Smooth muscle cell (in vitro differentiated cells): Measurements from ENCODE around the gene CERK. TPM values are rescaled to one million over a fixed set of nuclear protein-coding genes. Genes with fewer than 3 reads are reported as not detected.

Experiments
- DNase-seq: peaks from one replicate; lab custom pipeline; 2025; ENCODE audit not compliant: unreplicated experiment; lab: John Stamatoyannopoulos, UW
- H2AFZ ChIP-seq: fragments of 200-600 bp; sonication (generic); 2 replicates; pipeline ENCODE4 v1.6.0; 2016; ENCODE audit warnings: antibody characterized with exemption, low read depth, mild to moderate bottlenecking
- H3F3A ChIP-seq: fragments of 200-600 bp; sonication (generic); 2 replicates; pipeline ENCODE4 v1.6.0; 2017; ENCODE audit warnings: antibody characterized with exemption, low read depth
- H3K27ac ChIP-seq: fragments of 200-600 bp; sonication (generic); 2 replicates; pipeline ENCODE4 v1.5.1; 2016; ENCODE audit warnings: low read depth, mild to moderate bottlenecking
- H3K27me3 ChIP-seq: fragments of 200-600 bp; sonication (generic); 2 replicates; pipeline ENCODE4 v1.6.1; 2016; ENCODE audit warnings: low read depth, mild to moderate bottlenecking
- H3K36me3 ChIP-seq: fragments of 200-600 bp; sonication (generic); 2 replicates; pipeline ENCODE4 v1.5.1; 2016; ENCODE audit warnings: low read depth
- H3K4me1 ChIP-seq: fragments of 200-600 bp; sonication (generic); 2 replicates; pipeline ENCODE4 v1.5.1; 2016; ENCODE audit warnings: low read depth
- H3K4me2 ChIP-seq: fragments of 200-600 bp; sonication (generic); 2 replicates; pipeline ENCODE4 v1.6.0; 2016; ENCODE audit warnings: mild to moderate bottlenecking
- H3K4me3 ChIP-seq: fragments of 200-600 bp; sonication (generic); 2 replicates; pipeline ENCODE4 v1.5.1; 2016; ENCODE audit warnings: mild to moderate bottlenecking
- H3K79me2 ChIP-seq: fragments of 200-600 bp; sonication (generic); 2 replicates; pipeline ENCODE4 v1.6.0; 2016; ENCODE audit warnings: low read depth, mild to moderate bottlenecking
- H3K9ac ChIP-seq: fragments of 200-600 bp; sonication (generic); 2 replicates; pipeline ENCODE4 v1.6.0; 2016; ENCODE audit warnings: low read depth
- H3K9me3 ChIP-seq: fragments of 200-600 bp; sonication (generic); replicated peaks from 2 replicates; pipeline ENCODE4 v1.5.1; 2016; ENCODE audit warnings: low read depth
- H4K20me1 ChIP-seq: fragments of 200-600 bp; sonication (generic); 2 replicates; pipeline ENCODE4 v1.6.0; 2016; ENCODE audit warnings: low read depth
- WGBS: methylation state at CpG from one replicate; pipeline ENCODE4 v1.1.7; 2016; ENCODE audit warnings: low lambda C conversion rate; 5-methylcytosine and 5-hydroxymethylcytosine counted together
- polyA plus RNA-seq: library from polyadenylated mRNA; unstranded; fragments of >200 nt; fragmentation: Nextera tagmentation; extraction: Ambion mirVana; gene quantifications from 2 replicates; pipeline ENCODE4 v1.2.1, GENCODE V29; 2016
- total RNA-seq: library from RNA; depleted of rRNA; stranded (reverse); fragments of >200 nt; gene quantifications from 2 replicates; pipeline ENCODE4 v1.2.3, GENCODE V29; 2014
- TF ChIP-seq, protein P1 (sequence below): fragments of 200-600 bp; sonication (generic); IDR thresholded peaks from 2 replicates; pipeline ENCODE4 v1.5.1; 2017; ENCODE audit warnings: borderline replicate concordance, mild to moderate bottlenecking, antibody characterized with exemption; ENCODE audit not compliant: insufficient read depth, poor library complexity, severe bottlenecking

Gene CERK
- total and polyA plus RNA-seq, 2 experiments from 2014 or later: 25.4 to 25.6 TPM

DNA sequence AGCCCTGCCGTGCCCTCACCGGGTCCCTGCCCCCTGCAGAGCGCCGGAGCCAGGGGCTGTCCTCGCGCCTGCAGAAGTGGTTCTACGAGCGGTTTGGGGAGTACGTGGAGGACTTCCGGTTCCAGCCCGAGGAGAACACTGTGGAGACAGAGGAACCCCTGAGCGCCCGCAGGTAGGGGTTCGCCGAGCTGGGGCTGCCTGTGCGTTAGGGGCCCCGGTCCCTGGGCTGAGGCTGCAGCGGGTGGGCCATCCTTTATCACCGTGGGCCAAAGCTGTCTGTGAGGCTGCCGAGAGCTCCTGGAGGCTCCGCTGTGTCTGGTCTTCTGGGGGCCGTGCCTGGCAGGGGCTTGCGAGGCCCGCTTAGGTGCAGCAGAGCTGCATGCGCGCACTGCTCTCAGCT lies 75.1 kb downstream of the CERK start:
- Histone ChIP-seq H3K4me2 (no peak overlapping the region), H3K9me3 (no peaks in the 10 kb centered on the region), H3F3A (no peaks in the 10 kb centered on the region), H2AFZ (no peak overlapping the region), H3K79me2 (no peaks in the 10 kb centered on the region), H3K4me1 (no peaks in the 10 kb centered on the region), H3K36me3 (no peaks in the 10 kb centered on the region), H3K4me3 (no peak overlapping the region), H3K27me3 (no peaks in the 10 kb centered on the region), H3K9ac (no peak overlapping the region), H3K27ac (no peak overlapping the region), H4K20me1 (peaks cover 19% of the 10 kb centered on the region)
- 87% methylated on average over 24 of the region's 26 CpGs for WGBS
- DNase-seq: no peak
- TF ChIP-seq, protein P1, sequence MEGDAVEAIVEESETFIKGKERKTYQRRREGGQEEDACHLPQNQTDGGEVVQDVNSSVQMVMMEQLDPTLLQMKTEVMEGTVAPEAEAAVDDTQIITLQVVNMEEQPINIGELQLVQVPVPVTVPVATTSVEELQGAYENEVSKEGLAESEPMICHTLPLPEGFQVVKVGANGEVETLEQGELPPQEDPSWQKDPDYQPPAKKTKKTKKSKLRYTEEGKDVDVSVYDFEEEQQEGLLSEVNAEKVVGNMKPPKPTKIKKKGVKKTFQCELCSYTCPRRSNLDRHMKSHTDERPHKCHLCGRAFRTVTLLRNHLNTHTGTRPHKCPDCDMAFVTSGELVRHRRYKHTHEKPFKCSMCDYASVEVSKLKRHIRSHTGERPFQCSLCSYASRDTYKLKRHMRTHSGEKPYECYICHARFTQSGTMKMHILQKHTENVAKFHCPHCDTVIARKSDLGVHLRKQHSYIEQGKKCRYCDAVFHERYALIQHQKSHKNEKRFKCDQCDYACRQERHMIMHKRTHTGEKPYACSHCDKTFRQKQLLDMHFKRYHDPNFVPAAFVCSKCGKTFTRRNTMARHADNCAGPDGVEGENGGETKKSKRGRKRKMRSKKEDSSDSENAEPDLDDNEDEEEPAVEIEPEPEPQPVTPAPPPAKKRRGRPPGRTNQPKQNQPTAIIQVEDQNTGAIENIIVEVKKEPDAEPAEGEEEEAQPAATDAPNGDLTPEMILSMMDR: no peak

DNA sequence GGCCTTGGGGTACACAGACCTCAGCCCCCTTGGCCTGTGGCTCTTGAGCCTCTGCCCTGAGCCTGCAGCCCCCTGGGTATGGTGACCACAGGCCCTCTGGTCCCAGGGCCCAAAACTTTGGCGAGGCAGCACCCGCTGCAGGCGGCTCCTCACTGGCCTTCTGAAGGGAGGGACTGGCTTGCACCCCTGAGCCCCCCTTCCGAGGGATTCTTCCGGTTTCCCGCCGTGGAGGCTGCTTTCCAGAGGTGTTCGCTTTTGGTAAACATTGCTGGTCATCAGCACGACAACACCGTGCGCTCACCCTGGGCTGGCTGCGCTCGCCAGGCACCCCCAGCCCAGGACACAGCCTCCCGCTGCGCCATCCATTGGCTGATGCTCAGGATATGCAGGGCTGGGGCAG lies 75.8 kb downstream of the CERK start:
- WGBS: 92% methylated on average over 15 of the region's 15 CpGs
- no peak overlapping the region for H3K9ac ChIP-seq
- no peak overlapping the region for H3K4me2 ChIP-seq
- H3K79me2 ChIP-seq: no peaks in the 10 kb centered on the region
- H3K4me1 ChIP-seq: no peaks in the 10 kb centered on the region
- H4K20me1 ChIP-seq: peaks cover 19% of the 10 kb centered on the region
- TF ChIP-seq, protein P1: no peak
- H3K36me3 ChIP-seq: no peaks in the 10 kb centered on the region
- no peaks in the 10 kb centered on the region for H3F3A ChIP-seq
- no peak overlapping the region for H3K4me3 ChIP-seq
- no peak for DNase-seq
- no peaks in the 10 kb centered on the region for H3K27me3 ChIP-seq
- no peak overlapping the region for H2AFZ ChIP-seq
- H3K9me3 ChIP-seq: no peaks in the 10 kb centered on the region
- no peak overlapping the region for H3K27ac ChIP-seq

DNA sequence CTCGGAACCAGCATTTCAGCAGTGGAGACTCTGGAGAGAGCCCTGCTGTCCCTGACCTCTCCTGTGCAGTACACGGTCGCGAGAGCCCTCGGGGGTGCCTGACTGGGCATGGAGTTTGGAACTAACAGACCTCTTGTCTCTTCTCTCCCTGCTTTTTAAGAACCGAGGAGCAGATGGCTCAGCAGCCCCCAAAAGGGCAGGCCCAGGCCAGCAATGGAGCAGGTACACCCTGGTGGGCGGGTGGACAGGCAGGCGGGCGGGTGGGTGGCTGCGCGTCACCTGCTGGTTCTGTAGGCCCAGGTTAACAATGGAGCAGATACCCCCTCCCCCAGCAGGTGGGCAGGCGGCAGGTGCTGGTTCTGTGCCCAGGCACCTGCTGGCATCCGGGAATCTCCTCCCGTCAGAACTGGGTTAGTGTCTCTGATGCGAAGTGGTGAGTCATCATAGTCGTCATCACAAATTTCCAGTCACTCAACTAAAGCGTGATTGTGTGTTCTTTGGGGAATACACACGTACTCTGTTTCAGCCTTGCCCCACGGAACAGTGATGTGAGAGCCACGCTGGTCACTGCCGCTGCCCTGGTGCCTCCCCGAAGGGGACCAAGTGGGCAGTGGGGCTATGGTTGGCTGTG lies 76.7 kb downstream of the CERK start:
- Histone ChIP-seq H3K27ac (no peak overlapping the region), H3K9me3 (no peaks in the 10 kb centered on the region), H3F3A (no peaks in the 10 kb centered on the region), H3K4me3 (no peak overlapping the region), H3K36me3 (no peaks in the 10 kb centered on the region), H3K4me1 (no peaks in the 10 kb centered on the region), H3K79me2 (no peaks in the 10 kb centered on the region), H3K4me2 (no peak overlapping the region), H3K9ac (no peak overlapping the region), H4K20me1 (peaks cover 19% of the 10 kb centered on the region), H3K27me3 (no peaks in the 10 kb centered on the region), H2AFZ (no peak overlapping the region)
- no peak for DNase-seq
- 78% methylated on average over 22 of the region's 22 CpGs for WGBS
- TF ChIP-seq, protein P1: no peak

DNA sequence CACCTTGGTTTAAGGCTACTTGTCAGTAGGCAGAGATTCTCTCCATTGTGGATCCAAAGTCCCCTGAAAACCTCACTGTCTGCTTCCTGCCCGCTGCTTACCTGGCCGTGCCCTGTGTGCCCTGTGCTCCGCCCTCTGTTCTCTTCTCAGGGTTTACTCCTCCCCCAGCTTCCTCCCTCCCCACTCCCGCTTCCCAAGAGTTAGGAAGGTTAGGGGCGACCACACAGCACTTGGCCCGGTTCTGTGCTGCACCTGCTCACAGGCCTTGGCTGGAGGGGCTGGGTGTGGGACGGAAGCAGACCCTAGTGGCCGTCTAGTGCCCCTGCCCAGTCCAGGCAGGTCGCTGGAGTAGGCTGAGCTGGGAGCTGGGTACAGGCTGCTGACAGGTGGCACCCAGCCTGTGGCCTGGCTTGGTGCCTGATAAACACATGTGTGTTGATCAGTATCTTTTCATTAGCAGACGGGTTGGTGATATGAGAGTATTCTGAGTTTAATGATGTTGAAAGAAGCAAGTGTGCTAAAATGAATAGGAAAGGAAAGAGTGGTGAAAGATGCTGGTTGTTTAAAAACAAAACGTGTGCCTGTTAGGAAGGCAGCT lies 77.3 kb downstream of the CERK start:
- Histone ChIP-seq H3K9ac (no peak overlapping the region), H3K4me3 (no peak overlapping the region), H3K36me3 (no peaks in the 10 kb centered on the region), H4K20me1 (peaks cover 23% of the 10 kb centered on the region), H3K79me2 (no peaks in the 10 kb centered on the region), H3K4me2 (no peak overlapping the region), H3F3A (no peaks in the 10 kb centered on the region), H3K9me3 (no peaks in the 10 kb centered on the region), H3K27ac (no peak overlapping the region), H3K4me1 (no peaks in the 10 kb centered on the region), H2AFZ (no peak overlapping the region), H3K27me3 (no peaks in the 10 kb centered on the region)
- TF ChIP-seq, protein P1: no peak
- 70% methylated on average over 11 of the region's 11 CpGs for WGBS
- DNase-seq: no peak
